PFSK-1 (cell line): ENCODE results near the gene POC1A.

Experiments
- FOXP2 ChIP-seq: optimal IDR thresholded peaks from 2 replicates; pipeline ENCODE3; 2011; ENCODE audit warnings: borderline replicate concordance, control low read depth, inconsistent platforms; ENCODE audit not compliant: insufficient read depth; ENCODE audit errors: extremely low read length, extremely low read depth
- POLR2AphosphoS5 ChIP-seq: IDR thresholded peaks from 2 replicates; pipeline ENCODE4 v1.6.1; 2012; ENCODE audit warnings: low read depth, mild to moderate bottlenecking, control low read depth, low read length, moderate library complexity
- SIN3A ChIP-seq: IDR thresholded peaks from 2 replicates; pipeline ENCODE4 v1.6.1; 2012; ENCODE audit warnings: mild to moderate bottlenecking, low read length, moderate library complexity, borderline replicate concordance; ENCODE audit not compliant: insufficient read depth
- TAF1 ChIP-seq: IDR thresholded peaks from 2 replicates; pipeline ENCODE4 v1.6.1; 2012; ENCODE audit warnings: low read length, control low read depth, borderline replicate concordance; ENCODE audit not compliant: insufficient read depth
- TF ChIP-seq, protein P1 (sequence below), 2 experiments: IDR thresholded peaks; 2 replicates each; pipeline versions ENCODE4 v1.6.1 to v1.8.0; 2011 to 2012; ENCODE audit warnings: low read depth in 2 of 2, low read length in 2 of 2, control low read depth in 1 of 2, inconsistent platforms in 1 of 2, mild to moderate bottlenecking in 1 of 2, moderate library complexity in 1 of 2; ENCODE audit not compliant: insufficient read depth in 1 of 2

POC1A gene

DNA sequence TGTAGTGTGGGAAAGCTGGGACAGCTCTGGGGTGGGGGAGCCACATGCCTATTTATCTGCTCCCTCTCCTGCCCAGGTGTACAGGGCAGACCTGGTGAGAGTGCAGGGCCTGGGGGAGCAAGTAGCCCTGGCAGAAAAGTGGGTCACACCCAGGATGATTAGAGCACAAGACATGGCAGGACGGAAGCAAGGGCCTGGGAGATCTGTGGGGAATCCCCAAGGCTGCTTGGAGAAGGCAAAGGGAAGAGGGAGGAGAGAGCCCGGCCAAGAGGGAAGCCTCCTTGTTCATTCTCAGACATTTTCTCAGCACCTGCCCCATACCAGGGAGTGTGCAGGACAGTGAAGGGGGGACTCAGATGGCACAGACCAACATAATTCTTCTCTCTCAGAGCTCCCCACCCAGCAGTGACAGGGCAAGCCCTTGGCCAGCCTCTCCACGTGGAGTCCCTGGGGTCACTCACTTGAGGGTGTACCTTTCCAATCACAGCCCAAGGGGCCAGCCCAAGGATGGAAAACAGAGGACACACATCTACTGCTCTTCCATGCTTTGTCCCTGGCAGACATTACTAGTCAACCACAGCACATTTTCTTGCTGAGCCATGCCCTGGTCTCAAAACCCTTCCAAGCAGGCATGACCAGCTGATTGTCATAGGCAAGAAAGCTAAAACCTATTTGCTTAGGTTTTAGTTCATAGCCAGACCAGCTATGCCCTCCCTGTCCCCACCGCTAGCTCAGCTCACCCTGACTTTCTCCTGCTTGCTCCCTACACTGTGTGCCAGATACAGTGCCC is 92.9 kb downstream of the POC1A start:
- TF ChIP-seq SIN3A (no peak), POLR2AphosphoS5 (no peak), TAF1 (no peak), FOXP2 (no peak)
- TF ChIP-seq, protein P1, sequence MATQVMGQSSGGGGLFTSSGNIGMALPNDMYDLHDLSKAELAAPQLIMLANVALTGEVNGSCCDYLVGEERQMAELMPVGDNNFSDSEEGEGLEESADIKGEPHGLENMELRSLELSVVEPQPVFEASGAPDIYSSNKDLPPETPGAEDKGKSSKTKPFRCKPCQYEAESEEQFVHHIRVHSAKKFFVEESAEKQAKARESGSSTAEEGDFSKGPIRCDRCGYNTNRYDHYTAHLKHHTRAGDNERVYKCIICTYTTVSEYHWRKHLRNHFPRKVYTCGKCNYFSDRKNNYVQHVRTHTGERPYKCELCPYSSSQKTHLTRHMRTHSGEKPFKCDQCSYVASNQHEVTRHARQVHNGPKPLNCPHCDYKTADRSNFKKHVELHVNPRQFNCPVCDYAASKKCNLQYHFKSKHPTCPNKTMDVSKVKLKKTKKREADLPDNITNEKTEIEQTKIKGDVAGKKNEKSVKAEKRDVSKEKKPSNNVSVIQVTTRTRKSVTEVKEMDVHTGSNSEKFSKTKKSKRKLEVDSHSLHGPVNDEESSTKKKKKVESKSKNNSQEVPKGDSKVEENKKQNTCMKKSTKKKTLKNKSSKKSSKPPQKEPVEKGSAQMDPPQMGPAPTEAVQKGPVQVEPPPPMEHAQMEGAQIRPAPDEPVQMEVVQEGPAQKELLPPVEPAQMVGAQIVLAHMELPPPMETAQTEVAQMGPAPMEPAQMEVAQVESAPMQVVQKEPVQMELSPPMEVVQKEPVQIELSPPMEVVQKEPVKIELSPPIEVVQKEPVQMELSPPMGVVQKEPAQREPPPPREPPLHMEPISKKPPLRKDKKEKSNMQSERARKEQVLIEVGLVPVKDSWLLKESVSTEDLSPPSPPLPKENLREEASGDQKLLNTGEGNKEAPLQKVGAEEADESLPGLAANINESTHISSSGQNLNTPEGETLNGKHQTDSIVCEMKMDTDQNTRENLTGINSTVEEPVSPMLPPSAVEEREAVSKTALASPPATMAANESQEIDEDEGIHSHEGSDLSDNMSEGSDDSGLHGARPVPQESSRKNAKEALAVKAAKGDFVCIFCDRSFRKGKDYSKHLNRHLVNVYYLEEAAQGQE (IDR thresholded peaks at IDR 0.05; ENCODE audit: insufficient read depth in 1 of 2, low read depth in 2 of 2, low read length in 2 of 2) = no peak

DNA sequence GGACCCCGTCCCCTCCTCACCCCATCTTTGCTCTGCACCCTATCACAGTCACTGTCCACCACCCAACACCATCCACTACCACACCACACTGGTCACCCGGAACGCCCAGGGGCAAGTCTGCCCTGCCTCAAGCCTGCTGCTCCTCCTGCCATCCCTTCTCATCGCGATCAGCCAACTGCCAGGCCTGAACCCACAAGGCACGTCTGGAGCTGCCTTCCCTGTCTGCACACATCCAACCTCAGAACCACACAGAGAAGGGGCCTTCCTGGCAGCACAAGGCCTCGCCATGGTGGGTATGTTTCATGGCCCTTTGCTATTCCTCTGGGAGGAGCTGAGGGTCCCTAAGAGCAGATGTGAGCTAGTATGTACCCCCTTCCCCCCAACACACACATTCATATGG is 94.4 kb downstream of the POC1A start:
- TF ChIP-seq TAF1 (no peak), FOXP2 (no peak), SIN3A (no peak), POLR2AphosphoS5 (no peak)
- TF ChIP-seq, protein P1 (IDR thresholded peaks at IDR 0.05; ENCODE audit: insufficient read depth in 1 of 2, low read depth in 2 of 2, low read length in 2 of 2) = no peak

DNA sequence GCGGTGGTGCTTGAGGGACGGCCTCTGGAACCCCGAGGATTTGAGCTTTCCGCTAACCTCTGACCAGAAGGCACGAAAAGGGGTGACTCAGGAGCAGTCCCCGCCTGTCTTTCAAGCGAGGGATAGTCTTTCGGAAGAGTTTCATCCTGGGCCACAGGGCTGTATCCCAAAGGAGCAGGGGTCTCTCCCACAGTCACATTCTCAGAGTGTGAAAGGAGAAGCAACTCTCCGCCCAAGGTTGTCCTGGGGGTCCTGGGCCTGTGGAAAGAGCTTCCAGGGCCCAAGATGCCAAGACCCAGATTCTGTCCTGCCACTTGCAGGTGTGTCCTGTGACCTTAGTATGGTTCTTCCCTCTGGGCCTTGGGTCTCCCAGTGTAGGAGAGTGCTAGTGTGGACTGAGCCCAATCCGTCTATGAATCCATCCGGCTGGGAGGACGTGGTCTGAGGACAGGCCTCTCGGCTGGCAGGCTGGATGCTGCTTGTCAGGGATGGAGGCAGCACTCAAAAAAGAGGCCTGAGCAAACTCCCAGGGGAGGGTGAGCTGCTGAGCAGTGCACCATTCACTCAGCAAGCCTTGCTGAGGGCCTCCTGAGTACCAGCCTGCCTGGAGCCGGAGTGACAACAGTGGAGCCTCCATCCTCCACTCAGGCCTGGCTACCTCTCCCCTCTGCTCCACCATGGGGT is 96.3 kb downstream of the POC1A start:
- TF ChIP-seq, protein P1 (IDR thresholded peaks at IDR 0.05; ENCODE audit: insufficient read depth in 1 of 2, low read depth in 2 of 2, low read length in 2 of 2) = no peak
- no peak for TF ChIP-seq SIN3A
- TF ChIP-seq FOXP2 = no peak
- TF ChIP-seq TAF1 = no peak
- no peak for TF ChIP-seq POLR2AphosphoS5

DNA sequence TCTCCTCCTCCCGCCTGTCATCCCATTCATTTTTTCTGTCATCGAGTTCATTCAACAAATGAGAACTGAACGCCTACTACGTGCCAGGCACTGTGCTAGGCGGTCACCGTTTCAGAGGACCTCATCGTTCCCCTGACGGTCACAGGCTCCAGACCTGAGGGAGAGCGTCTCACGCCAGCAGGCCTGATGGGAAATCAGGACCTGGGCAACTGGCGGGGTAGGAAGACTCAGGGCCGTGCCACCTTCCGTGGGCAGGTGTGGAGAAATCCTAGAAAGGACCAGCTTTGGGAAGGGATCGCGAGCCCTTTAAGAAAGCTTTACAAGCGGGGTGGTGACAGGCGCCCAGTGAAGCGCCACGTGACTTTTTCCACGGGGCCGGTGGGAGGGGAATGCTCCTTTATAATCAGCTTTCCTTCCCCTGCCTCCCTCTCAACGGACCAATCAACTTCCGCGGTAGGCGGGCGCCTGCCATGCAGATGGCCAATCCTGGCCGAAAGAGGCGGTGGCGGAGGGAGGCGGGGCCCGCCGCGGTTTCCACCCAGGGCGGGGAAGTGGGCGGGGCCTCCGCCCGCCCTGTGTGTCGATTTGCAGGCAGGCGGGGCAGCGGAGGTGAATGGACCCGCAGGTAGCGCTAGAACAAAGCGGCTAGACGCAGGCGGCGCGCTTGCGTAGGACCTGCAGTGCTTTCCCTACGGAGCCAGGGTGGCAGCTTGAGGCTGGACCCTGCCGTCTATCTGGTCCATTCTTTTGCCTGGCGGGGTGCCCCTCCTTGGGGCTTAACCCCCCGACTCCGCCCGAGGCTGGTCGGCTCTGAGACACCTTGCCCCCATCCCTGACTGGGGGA is 97.0 kb downstream of the POC1A start:
- peak; percentile 88; the same call in 1 of the 2 replicates for TF ChIP-seq SIN3A
- TF ChIP-seq POLR2AphosphoS5 = 0 out of 2 replicates have a peak, but pooled peaks have one; percentile 36
- TF ChIP-seq FOXP2 = no peak

DNA sequence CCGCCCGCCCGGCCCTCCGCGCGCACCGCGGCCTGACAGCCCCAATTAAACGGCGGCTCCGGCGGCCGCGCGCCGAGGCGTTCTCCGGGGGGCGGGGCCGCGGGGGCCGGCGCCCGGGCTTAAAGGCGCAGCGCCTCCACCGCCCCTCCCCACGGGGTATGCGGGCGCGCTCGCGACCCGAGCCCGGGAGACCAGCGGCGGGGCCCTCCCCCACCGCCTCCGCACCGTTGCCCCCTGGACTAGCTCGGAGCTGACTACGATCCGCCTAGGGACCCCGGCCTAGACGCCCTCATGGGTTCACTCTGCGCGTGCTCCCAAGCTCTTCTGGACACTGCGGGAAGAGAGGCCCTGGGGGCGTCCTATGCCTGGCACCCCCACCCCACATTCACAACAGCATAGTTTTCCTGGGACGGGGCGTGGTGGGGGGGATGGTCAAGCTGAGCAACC is 97.7 kb downstream of the POC1A start, which contains the start of gene DUSP7:
Gene DUSP7 (minus strand): TSS at position 51 of the 447 bp plus-strand sequence. CDS start 205 bp downstream, outside the sequence.
- TF ChIP-seq FOXP2 (no peak), SIN3A (peak; percentile 61; the same call in 1 of the 2 replicates)
